C4-2B (cell line): Measurements from ENCODE around the gene HECTD1.
"Not testable (repeated sequence)": the region's sequence is repeated elsewhere in the genome, so short reads cannot be mapped to it uniquely, and the experiment has no call there.

Experiments used
- H3K27ac ChIP-seq: fragments of 450-650 bp; 2 replicates; pipeline ENCODE4 v1.5.1; 2017
- ZFX ChIP-seq: fragments of 450-650 bp; IDR thresholded peaks from 2 replicates; pipeline ENCODE4 v1.6.1; 2017
- TF ChIP-seq, protein P1 (sequence below): fragments of 450-650 bp; conservative IDR thresholded peaks from 2 replicates; pipeline ENCODE4 v1.5.1; 2017; ENCODE audit warnings: mild to moderate bottlenecking

HECTD1 gene

GRCh38 chr14:31251028-31251958, 43.7 kb upstream of the HECTD1 start:
- H3K27ac ChIP-seq: no peak overlapping the region
- TF ChIP-seq ZFX: no peak
- TF ChIP-seq, protein P1, sequence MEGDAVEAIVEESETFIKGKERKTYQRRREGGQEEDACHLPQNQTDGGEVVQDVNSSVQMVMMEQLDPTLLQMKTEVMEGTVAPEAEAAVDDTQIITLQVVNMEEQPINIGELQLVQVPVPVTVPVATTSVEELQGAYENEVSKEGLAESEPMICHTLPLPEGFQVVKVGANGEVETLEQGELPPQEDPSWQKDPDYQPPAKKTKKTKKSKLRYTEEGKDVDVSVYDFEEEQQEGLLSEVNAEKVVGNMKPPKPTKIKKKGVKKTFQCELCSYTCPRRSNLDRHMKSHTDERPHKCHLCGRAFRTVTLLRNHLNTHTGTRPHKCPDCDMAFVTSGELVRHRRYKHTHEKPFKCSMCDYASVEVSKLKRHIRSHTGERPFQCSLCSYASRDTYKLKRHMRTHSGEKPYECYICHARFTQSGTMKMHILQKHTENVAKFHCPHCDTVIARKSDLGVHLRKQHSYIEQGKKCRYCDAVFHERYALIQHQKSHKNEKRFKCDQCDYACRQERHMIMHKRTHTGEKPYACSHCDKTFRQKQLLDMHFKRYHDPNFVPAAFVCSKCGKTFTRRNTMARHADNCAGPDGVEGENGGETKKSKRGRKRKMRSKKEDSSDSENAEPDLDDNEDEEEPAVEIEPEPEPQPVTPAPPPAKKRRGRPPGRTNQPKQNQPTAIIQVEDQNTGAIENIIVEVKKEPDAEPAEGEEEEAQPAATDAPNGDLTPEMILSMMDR: no peak

- TF ChIP-seq, protein P1: no peak
- TF ChIP-seq ZFX: no peak
- H3K27ac ChIP-seq: no peak overlapping the region
Measured at GRCh38 chr14:31244626-31245025, 37.0 kb upstream of the HECTD1 start.

DNA sequence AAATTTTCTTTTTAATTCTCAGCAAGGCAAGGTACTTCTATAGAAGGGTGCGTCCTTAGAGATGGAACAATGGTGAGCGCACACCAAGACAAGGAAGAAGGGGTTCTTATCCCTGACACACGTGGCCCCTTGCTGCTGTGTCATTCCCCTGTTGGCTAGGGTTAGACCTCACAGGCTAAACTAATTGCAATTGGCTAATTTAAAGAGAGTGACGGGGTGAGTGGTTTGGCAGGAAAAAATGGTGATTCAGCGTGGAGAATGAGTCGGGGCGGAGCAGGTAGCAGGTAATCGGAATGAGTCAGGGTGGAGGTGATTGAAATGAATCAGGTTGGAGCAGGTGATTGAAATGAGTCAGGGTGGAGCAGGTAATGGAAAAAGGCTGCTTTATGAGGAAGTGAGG, 36.3 kb upstream of the HECTD1 start:
- TF ChIP-seq, protein P1: no peak
- no peak for TF ChIP-seq ZFX
- H3K27ac ChIP-seq: no peak overlapping the region

- H3K27ac ChIP-seq: not testable (repeated sequence)
Measured at GRCh38 chr14:31242161-31242940, 34.8 kb upstream of the HECTD1 start.

DNA sequence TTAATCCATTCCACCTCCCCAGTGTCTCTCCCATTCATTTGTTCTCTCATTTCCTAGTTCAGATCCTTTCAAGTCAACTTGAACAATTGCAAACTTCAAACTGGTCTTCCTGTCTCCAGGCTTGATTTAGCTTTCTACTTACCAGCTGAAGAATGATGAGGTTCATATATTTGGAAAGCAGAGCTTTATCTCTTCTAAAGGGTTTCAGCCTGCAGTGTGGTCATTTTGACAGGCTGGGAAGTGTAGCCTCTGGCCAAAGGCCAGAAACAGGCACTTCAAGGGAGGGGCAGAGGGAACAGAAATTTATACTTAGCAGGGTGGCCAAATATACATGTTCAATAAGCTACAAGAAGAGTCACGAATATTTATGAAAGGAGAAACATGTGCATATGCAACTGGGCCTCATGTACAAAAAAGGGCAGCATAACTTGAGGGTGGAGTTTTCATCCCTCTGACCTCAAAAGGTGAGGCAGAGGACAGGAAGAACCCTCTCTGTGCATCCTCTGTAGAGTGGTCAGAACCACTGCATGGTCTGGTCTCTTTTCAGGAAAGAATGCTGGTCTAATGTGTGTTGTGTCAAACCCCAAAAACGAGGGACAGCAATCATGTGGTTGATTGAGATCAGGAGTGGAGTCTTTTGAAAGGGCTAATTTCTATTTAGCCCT, 34.0 kb upstream of the HECTD1 start:
- TF ChIP-seq, protein P1: no peak
- no peak for TF ChIP-seq ZFX
- H3K27ac ChIP-seq: no peak overlapping the region

DNA sequence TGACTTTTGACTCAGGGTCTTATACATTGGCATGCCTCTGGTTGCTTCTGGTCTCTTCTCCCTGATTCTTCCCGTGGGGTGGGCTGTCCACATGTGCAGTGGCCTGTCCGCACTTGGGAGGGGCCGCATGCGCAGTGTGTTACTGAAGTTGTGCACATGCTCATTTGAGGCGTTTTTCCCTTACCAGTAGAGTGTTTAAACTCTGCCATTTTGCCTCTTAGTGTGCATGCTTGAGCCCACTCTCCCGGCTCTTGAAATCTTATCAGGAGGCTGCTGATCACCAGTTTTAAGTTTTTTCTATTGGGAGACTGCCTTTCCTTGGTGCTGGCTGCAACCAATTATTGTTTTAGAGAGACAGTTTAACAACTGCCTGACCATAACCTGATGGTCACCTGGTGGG, 32.1 kb upstream of the HECTD1 start:
- TF ChIP-seq, protein P1: no peak
- no peak for TF ChIP-seq ZFX
- no peak overlapping the region for H3K27ac ChIP-seq

DNA sequence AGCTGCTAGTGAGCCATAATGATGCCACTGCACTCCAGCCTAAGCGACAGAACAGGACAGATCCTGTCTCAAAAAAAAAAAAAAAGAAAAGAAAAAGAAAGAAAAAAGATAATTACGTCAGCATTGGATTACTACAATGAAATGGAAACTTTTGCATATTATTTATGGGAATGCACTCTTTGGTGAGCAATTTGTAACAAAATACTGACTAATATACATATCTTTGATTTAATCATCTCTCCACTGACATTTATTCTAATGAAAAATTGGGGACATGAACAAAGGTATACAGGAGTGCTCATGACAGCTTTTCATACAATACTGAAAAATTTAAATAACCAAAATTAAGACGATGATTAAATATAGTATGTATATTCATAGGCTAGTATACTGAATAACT, 27.9 kb upstream of the HECTD1 start:
- no peak overlapping the region for H3K27ac ChIP-seq
- no peak for TF ChIP-seq ZFX
- TF ChIP-seq, protein P1: no peak
